ENCODE data around the gene PSTPIP1.
"Not testable (repeated sequence)": the region's sequence is repeated elsewhere in the genome, so short reads cannot be mapped to it uniquely, and the experiment has no call there.

PSTPIP1 gene

GRCh38 chr15:76994971-76995945, at the start of gene PSTPIP1:
Gene PSTPIP1 (plus strand): TSS chr15:76995126. CDS start chr15:76995574, 448 bp downstream.
- DNase-seq, result no peak

- no peak for DNase-seq
Observed at GRCh38 chr15:76945494-76946093, 49.3 kb upstream of the PSTPIP1 start.

GRCh38 chr15:76947454-76947853, 47.5 kb upstream of the PSTPIP1 start:
- DNase-seq, result no peak

DNA sequence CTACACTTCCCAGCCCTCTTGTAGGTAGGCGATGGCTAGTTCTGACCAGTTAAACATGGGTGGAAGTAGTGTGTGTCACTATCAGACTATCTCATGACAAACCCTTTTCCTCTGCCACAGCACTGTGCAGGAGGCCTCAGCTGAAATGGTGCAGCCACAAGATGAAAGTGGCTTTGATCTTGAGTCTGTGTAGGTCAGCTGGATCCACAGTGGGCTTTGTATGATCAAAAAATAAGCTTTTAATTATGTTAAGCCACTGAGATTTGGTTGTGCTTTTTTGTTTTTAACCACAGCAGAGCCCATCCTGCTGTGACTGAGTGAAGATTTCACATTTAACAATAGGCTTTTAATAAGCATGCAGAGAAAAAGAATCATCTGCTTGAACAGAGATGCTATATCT, 43.7 kb upstream of the PSTPIP1 start:
- no peak for DNase-seq

DNA sequence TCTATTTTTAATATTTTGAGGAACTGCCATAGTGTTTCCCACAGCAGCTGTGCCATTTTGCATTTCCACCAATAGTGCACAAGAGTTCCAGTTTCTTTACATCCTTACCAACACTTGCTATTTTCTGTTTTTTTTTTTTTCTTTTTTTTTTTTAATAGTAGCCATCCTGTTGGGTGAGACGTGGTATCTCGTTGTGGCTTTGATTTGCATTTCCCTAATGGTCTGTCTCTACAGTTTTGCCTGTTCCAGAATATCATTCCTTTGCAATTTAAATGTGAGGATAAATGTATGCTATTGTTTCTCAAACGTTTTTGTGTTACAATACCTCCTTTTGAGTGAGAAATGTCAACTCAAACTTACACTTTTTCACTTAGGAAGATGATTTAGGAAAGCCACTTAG, 41.0 kb upstream of the PSTPIP1 start:
- DNase-seq, result no peak

DNA sequence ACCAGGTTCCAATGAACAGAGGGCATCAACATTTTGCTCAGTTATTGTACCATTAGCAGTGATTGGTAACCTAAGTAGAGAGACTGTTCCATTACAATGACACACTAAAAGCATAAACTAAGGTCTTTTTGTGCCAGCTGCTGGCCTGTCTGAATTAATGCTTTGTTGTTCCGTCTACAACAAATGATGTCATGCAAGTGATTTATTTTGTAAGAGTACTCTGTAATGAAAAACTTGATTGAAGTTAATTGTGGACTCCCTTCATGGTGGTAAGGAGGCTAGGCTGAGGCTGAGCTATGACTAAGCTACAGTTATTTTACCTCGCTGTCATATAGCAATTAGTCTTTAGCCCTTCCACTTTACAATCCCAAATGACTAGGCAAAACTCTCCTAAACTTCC, 40.2 kb upstream of the PSTPIP1 start:
- DNase-seq, result no peak

- no peak for DNase-seq
Observed at GRCh38 chr15:76961268-76962011, 33.5 kb upstream of the PSTPIP1 start.

DNA sequence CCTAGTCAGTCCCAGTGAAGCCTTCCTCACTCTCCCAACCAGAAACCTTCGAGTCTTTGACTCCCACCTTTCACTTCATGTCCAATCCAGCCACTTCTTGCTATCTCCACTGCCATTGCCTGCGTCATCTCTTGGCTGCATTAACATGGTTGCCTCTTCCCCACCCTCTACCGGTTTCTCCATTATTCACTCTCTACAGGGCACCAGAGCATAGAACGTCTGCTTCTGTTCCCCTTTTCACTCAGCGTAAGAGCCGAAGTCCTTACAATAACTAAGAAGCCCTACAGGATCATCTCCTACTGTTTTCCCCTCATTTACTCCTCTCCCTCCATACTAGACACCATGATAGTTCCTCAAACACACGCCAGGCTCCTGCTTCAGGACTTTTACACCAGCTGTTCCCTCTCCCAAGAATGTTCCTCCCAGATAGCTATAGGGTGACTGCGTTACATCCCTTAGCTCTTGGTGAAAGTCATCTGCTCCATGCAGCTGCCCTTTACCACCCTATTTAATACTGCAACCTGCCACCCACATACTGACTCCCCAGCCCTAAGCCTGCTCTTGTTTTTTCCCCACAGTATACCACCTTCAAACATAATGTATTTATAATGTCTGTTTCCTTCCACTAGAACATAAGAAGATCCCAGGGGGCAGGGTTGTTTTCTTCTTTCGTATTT, 32.5 kb upstream of the PSTPIP1 start:
- no peak for DNase-seq

DNA sequence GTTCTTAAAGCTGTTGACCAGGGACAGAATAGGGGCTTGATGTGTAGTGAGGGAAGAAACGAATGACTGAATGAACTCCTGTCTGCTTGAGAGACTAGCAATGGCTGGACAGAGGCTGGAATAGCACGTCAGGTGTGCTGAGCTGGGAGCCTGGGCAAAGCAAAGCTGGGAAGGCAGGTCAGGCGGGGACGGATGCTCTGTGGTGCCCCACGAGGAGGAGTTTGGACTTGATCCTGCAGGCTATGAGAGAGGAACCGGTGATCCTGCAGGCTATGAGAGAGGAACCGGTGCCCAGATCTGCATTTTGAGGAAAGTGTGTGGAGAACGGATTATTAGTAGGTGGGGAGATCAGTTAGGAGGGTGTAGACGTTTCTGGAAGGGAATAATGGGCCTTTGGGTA, 31.3 kb upstream of the PSTPIP1 start:
- no peak for DNase-seq

- DNase-seq, result no peak
Observed at GRCh38 chr15:76964157-76964556, 30.8 kb upstream of the PSTPIP1 start.

GRCh38 chr15:76966051-76966450, 28.9 kb upstream of the PSTPIP1 start:
- DNase-seq, result not testable (repeated sequence)

DNA sequence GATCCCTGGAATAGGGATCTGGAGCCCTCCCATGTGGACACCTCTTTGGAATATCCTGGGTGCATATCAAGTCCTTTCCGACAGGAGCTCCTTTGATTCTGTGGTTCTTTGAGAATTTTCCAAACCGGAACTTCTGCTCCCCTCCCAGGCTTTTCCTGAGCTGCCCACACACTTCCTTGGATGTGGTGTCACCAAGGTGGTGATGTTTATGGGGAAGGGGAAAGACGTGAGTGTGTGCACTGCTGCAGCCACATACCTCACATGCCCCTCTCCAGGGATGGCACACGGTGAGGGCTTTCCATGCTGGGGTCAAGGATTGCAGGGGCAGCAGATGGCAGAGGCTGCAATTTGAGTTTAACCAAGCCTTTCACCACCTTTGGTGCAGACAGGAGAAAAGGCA, 27.9 kb upstream of the PSTPIP1 start:
- no peak for DNase-seq

DNA sequence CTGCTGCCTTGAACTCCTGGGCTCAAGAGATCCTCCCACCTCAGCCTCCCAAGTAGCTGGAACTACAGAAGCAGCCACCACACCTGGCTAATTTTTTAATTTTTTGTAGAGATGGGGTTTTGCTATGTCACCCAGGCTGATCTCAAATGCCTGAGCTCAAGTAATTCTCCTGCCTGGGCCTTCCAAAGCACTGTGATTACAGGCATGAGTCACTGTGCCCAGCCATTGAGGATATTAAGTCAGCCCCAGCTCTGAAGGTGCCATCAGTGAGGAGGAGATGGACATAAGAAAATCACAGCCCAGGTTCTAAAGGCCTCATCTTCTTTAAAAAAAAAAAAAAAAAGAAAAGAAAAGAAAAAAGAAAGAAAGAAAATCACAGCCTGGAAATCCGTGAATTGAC, 26.6 kb upstream of the PSTPIP1 start:
- DNase-seq, result no peak

- DNase-seq, result no peak
Observed at GRCh38 chr15:76972389-76973361, 22.3 kb upstream of the PSTPIP1 start.

- DNase-seq, result no peak
Observed at GRCh38 chr15:76973362-76973743, 21.6 kb upstream of the PSTPIP1 start.

DNA sequence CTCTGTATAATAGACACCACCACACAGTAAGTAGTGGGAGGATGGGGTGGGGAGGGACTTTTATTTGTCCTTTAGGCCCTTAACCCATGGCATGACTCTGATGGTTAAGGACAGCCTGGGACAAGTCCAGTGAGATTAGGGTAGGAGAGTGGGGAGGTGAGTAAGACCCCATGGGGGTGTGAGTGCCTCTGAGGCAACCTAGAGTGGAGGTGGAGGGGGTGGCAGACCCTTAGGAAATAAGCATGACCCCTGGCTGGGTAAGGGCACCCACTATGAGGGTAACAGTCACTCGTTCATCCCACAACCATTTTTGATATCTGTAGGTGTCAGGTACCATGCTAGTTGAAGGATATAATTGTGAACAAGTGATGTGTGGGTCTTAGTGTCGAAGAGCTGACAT, 21.0 kb upstream of the PSTPIP1 start:
- DNase-seq, result no peak

DNA sequence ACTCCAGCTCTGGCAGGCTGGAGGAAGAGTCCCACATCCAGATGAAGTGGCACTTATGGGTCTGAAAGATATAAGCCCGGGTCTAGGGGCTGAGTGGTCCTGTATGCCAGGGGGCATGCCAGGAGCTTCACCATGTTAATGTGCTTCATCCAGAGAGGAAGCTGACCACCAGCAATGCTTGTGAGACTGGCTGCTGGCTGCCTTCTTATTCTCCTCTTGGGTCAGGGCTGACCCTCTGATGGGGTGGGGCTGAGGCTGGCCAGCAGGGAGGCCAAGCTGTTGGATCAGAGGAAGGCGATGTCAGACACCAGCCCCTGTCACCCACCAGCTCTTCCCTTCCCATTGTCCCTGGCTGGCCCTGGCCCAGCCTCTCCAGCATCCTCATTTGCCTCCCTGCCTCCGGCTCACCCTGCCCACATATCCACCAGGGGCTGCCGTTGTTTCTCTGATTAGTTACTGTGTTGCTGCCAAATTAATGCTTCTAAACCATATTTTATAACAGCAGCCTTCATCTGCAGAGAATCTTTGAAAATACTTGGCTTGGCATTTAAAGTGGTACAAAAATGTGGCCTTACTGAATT, 20.4 kb upstream of the PSTPIP1 start:
- no peak for DNase-seq

DNA sequence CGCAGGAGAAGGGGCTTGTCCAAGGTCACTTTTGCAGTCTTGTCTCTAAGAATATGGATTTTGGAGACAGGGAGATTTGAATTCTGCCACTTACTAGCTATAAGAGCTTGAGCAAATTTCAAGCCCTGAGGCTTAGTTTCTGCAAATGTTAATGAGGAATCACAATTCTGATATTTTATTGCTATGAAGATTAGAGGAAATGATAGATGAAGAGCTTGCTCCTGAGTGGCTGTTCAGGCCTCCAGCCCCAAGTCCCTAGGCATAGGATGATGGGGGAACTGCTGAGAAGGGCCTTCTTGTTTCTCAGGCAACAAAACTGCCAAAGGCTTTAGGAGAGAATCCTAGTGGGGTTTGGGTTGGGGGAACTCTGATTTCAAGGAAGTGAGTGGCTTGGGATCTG, 18.8 kb upstream of the PSTPIP1 start:
- no peak for DNase-seq

GRCh38 chr15:76976572-76977270, 18.2 kb upstream of the PSTPIP1 start:
- no peak for DNase-seq

- DNase-seq, result no peak
Observed at GRCh38 chr15:76978522-76979330, 16.2 kb upstream of the PSTPIP1 start.
